H1 (cell line): ENCODE data around the gene ZMIZ1. TPM values are rescaled to one million over a fixed set of nuclear protein-coding genes. Genes with fewer than 3 reads are reported as not detected.

Experiments
- EZH2 ChIP-seq: fragments of 200-600 bp; sonication (generic); IDR thresholded peaks from 2 replicates; pipeline ENCODE4 v1.7.1; 2012; ENCODE audit warnings: low read depth, mild to moderate bottlenecking, moderate library complexity, low read length, inconsistent platforms; ENCODE audit not compliant: severe bottlenecking
- KDM4A ChIP-seq: IDR thresholded peaks from one replicate; pipeline ENCODE4 v1.7.1; 2012; ENCODE audit warnings: low read depth, mild to moderate bottlenecking, moderate library complexity, low read length, inconsistent platforms; ENCODE audit not compliant: severe bottlenecking
- MAFK ChIP-seq: IDR thresholded peaks from 2 replicates; pipeline ENCODE4 v1.6.1; 2012; ENCODE audit warnings: low read depth, mild to moderate bottlenecking, improper control_type of control experiment, low read length
- NRF1 ChIP-seq: IDR thresholded peaks from 2 replicates; pipeline ENCODE4 v1.6.1; 2011; ENCODE audit warnings: mild to moderate bottlenecking, low read depth, low read length, improper control_type of control experiment
- PHF8 ChIP-seq: fragments of 200-600 bp; sonication (generic); conservative IDR thresholded peaks from 2 replicates; pipeline ENCODE4 v1.7.1; 2012; ENCODE audit warnings: low read depth, mild to moderate bottlenecking, inconsistent platforms, low read length, moderate library complexity
- SIRT6 ChIP-seq: IDR thresholded peaks from one replicate; pipeline ENCODE4 v1.7.1; 2012; ENCODE audit warnings: low read length, inconsistent platforms
- SRF ChIP-seq: IDR thresholded peaks from 2 replicates; pipeline ENCODE4 v1.6.1; 2011; ENCODE audit warnings: mild to moderate bottlenecking, low read depth, low read length, moderate library complexity
- TAF7 ChIP-seq: optimal IDR thresholded peaks from 2 replicates; pipeline ENCODE3; 2011; ENCODE audit warnings: low read depth, mild to moderate bottlenecking, inconsistent platforms, low read length, moderate library complexity, borderline replicate concordance
- polyA plus RNA-seq, 7 experiments: library from polyadenylated mRNA; depleted of rRNA in 3 of 7; stranded (reverse) in 5 of 7; unstranded in 2 of 7; fragments of >200 nt in 5 of 7; fragments of 200-250 nt in 2 of 7; gene quantifications; 1 replicate in 5 of 7; 2 replicates in 1 of 7; 4 replicates in 1 of 7; pipeline versions ENCODE4 v1.2.1 to v1.2.3, GENCODE V29; 2011 to 2013; ENCODE audit warnings: missing spikeins in 2 of 7, mixed read lengths in 2 of 7
- total RNA-seq: library from RNA; stranded (reverse); fragmentation: NEBNext Ultra II Directional; extraction: Animal tissue kit (Norgen Biotek cat#: 25700); gene quantifications from 2 replicates; pipeline ENCODE4 v1.2.1, GENCODE V29; 2021

ZMIZ1 gene
- total and polyA plus RNA-seq, 2 of the 8 experiments (the other 6 are each of a cell fraction or from before 2014, with no cell fraction given), result 8.1 to 28.0 TPM

GRCh38 chr10:79073784-79074432 is 5.1 kb downstream of the ZMIZ1 start (continued):
- no peak for TF ChIP-seq EZH2
- no peak for TF ChIP-seq KDM4A
- TF ChIP-seq TAF7, result no peak
- TF ChIP-seq PHF8, result no peak
- no peak for TF ChIP-seq MAFK
- no peak for TF ChIP-seq NRF1
- TF ChIP-seq SRF, result no peak
- TF ChIP-seq SIRT6, result no peak
